Measurements from ENCODE around the gene MAPKAP1.

MAPKAP1 gene

DNA sequence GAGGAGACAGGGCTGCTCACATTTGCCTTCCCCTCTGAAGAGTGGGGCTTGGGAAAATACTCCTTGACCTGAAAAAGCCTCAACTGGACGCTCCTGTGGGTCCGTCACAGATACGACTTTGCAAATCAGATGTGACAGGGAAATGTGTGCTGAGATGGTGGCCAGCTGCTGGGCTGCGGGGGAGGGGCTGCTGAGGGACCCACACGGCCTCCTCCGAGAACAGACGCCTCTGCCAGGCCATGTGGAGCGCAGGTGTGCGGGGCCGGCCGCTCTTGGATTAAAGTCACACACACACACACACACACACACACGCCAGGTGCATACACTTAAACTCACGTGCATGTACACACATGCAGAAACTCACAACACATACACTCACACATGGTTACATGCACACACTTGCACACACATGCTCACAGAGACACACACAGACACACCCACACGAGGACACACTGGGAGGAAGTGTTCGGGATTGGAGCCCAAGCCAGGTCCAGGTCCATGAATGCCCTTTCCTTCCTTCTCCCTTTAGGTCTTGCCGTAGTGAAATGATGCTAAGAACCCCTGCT lies 278.0 kb downstream of the MAPKAP1 start:
- no peak overlapping the region; the same call in 1 of the 2 replicates for H3K4me2 ChIP-seq (ENCODE audit: low read length)
- TF ChIP-seq, protein P1, sequence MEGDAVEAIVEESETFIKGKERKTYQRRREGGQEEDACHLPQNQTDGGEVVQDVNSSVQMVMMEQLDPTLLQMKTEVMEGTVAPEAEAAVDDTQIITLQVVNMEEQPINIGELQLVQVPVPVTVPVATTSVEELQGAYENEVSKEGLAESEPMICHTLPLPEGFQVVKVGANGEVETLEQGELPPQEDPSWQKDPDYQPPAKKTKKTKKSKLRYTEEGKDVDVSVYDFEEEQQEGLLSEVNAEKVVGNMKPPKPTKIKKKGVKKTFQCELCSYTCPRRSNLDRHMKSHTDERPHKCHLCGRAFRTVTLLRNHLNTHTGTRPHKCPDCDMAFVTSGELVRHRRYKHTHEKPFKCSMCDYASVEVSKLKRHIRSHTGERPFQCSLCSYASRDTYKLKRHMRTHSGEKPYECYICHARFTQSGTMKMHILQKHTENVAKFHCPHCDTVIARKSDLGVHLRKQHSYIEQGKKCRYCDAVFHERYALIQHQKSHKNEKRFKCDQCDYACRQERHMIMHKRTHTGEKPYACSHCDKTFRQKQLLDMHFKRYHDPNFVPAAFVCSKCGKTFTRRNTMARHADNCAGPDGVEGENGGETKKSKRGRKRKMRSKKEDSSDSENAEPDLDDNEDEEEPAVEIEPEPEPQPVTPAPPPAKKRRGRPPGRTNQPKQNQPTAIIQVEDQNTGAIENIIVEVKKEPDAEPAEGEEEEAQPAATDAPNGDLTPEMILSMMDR (IDR thresholded peaks at IDR 0.05; ENCODE audit: low read length), result no peak
- no peak for TF ChIP-seq EZH2 (IDR thresholded peaks at IDR 0.05; ENCODE audit: borderline replicate concordance, low read length)
- H4K20me1 ChIP-seq (ENCODE audit: insufficient read depth, low read length), result no peaks in the 10 kb centered on the region
- H3F3A ChIP-seq (ENCODE audit: insufficient read depth, low read length), result no peaks in the 10 kb centered on the region
- no peaks in the 10 kb centered on the region; the same call in 1 of the 2 replicates for H3K27me3 ChIP-seq (ENCODE audit: insufficient read depth, low read length)
- H3K4me3 ChIP-seq (ENCODE audit: low read depth, low read length, poor library complexity, severe bottlenecking), result no peak overlapping the region
- no peaks in the 10 kb centered on the region for H3K9me3 ChIP-seq (ENCODE audit: low read length)
- H3K36me3 ChIP-seq (ENCODE audit: insufficient read depth, low read length), result no peaks in the 10 kb centered on the region
- no peak overlapping the region for H3K27ac ChIP-seq (ENCODE audit: low read depth, low read length, poor library complexity, severe bottlenecking)
- H3K79me2 ChIP-seq (ENCODE audit: insufficient read depth, low read length), result no peaks in the 10 kb centered on the region
- peaks cover 22% of the 10 kb centered on the region for H3K4me1 ChIP-seq (ENCODE audit: insufficient read depth, low read length, severe bottlenecking)
- no peak overlapping the region for H2AFZ ChIP-seq (ENCODE audit: low read length)
- H3K9me2 ChIP-seq (ENCODE audit: low read depth, low read length), result no peaks in the 10 kb centered on the region
- no peak overlapping the region; the same call in 1 of the 2 replicates for H3K9ac ChIP-seq (ENCODE audit: low read length)

DNA sequence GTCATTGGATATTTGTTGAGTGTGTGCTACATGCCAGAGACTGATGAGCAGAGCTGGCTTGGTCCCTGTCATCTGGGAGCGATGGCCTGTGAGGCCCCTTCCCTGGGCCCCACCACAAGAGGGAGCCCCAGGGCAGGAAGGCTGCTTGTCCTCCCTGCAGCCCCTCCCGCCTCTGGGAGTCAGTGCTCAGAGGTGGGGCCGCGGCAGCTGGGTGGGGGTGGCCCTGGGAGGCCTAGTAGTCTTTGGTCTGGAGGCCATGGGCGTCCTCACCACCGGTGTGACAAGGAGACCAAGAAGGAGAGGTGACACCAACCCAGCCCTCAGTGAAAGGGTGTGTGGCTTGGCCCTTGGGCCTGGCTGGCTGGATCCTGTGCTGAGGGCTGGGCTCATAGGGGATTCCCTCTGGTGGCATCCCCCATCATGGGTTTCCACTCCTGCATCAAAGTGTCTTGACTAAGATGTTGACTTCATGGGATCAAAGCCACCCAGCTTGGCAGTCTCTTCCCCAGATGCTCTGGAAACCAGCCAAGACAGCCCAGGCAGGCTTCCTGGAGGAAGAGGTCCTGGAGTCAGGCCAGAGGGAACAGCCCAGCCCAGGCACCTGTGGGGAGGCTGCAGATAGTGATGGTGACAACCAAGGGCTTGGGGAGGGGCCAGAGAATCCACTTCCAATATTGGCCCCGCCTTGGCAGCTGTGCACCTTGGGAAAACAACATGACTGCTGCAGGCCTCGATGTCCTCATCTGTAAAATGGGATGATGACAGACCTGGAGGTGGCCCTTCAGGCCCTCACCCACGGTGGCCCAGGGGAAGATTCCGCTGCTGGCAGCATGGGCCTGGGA lies 278.7 kb downstream of the MAPKAP1 start:
- Histone ChIP-seq H3K9me3 (ENCODE audit: low read length) (no peaks in the 10 kb centered on the region), H3K4me1 (ENCODE audit: insufficient read depth, low read length, severe bottlenecking) (peaks cover 22% of the 10 kb centered on the region), H3K4me3 (ENCODE audit: low read depth, low read length, poor library complexity, severe bottlenecking) (no peak overlapping the region), H2AFZ (ENCODE audit: low read length) (no peak overlapping the region), H3K27me3 (ENCODE audit: insufficient read depth, low read length) (peaks cover 2% of the 10 kb centered on the region; the same call in 1 of the 2 replicates), H3K36me3 (ENCODE audit: insufficient read depth, low read length) (no peaks in the 10 kb centered on the region), H3F3A (ENCODE audit: insufficient read depth, low read length) (no peaks in the 10 kb centered on the region), H3K9me2 (ENCODE audit: low read depth, low read length) (no peaks in the 10 kb centered on the region), H3K27ac (ENCODE audit: low read depth, low read length, poor library complexity, severe bottlenecking) (no peak overlapping the region), H3K4me2 (ENCODE audit: low read length) (no peak overlapping the region; the same call in 1 of the 2 replicates), H4K20me1 (ENCODE audit: insufficient read depth, low read length) (no peaks in the 10 kb centered on the region), H3K79me2 (ENCODE audit: insufficient read depth, low read length) (no peaks in the 10 kb centered on the region), H3K9ac (ENCODE audit: low read length) (no peak overlapping the region; the same call in 1 of the 2 replicates)
- TF ChIP-seq, protein P1 (IDR thresholded peaks at IDR 0.05; ENCODE audit: low read length), result peak; percentile 94
- TF ChIP-seq EZH2 (IDR thresholded peaks at IDR 0.05; ENCODE audit: borderline replicate concordance, low read length), result no peak

DNA sequence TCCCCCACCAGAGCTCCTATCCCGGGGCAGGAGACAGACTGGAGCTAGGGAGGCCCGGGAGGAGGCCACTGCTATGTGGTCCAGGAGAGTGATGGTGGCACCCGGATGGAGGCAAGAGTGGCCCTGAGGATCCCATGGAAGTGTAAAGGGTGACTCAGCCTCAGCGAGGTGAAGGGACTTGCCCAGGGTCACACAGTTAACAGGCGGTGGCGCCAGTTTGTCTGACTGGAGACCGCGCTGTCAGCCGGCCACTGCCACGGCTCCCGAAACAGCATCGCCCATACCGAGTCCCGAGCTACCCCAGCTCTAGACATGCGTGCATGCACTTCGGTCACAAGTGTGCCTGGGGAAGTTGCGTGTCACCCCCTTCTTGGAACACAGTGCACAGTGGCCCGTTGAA lies 279.5 kb downstream of the MAPKAP1 start:
- Histone ChIP-seq H3K9me3 (ENCODE audit: low read length) (no peaks in the 10 kb centered on the region), H3K79me2 (ENCODE audit: insufficient read depth, low read length) (no peaks in the 10 kb centered on the region), H3K9ac (ENCODE audit: low read length) (no peak overlapping the region), H3K36me3 (ENCODE audit: insufficient read depth, low read length) (no peaks in the 10 kb centered on the region), H3K27ac (ENCODE audit: low read depth, low read length, poor library complexity, severe bottlenecking) (no peak overlapping the region), H2AFZ (ENCODE audit: low read length) (no peak overlapping the region), H3K9me2 (ENCODE audit: low read depth, low read length) (no peaks in the 10 kb centered on the region), H4K20me1 (ENCODE audit: insufficient read depth, low read length) (no peaks in the 10 kb centered on the region), H3K27me3 (ENCODE audit: insufficient read depth, low read length) (peaks cover 5% of the 10 kb centered on the region; the same call in 1 of the 2 replicates), H3K4me3 (ENCODE audit: low read depth, low read length, poor library complexity, severe bottlenecking) (no peak overlapping the region), H3F3A (ENCODE audit: insufficient read depth, low read length) (no peaks in the 10 kb centered on the region), H3K4me1 (ENCODE audit: insufficient read depth, low read length, severe bottlenecking) (peaks cover 22% of the 10 kb centered on the region), H3K4me2 (ENCODE audit: low read length) (no peak overlapping the region)
- no peak for TF ChIP-seq EZH2 (IDR thresholded peaks at IDR 0.05; ENCODE audit: borderline replicate concordance, low read length)
- TF ChIP-seq, protein P1 (IDR thresholded peaks at IDR 0.05; ENCODE audit: low read length), result no peak
